ENCODE results near the gene RASSF4.

Gene RASSF4

DNA sequence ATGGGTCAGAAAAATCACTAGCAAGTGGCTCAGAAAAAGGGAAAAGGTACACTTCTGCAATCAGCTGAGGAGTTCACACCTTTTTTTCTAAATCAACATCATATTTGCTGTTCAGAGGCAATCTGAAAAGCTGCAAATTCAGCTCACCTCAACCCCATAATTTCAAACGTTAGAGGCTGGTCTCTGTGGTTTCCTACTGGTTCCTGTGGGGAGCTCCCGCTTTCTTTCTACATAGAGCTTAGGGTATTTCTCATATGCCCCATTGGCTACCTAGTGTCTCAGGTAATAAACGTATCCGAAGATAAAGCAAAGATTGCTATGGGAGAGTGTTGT, 35.9 kb downstream of the RASSF4 start:
- no peak for DNase-seq (ENCODE audit: low read depth)
- H3K4me3 ChIP-seq (ENCODE audit: low read length), result no peak overlapping the region
- TF ChIP-seq, protein P1, sequence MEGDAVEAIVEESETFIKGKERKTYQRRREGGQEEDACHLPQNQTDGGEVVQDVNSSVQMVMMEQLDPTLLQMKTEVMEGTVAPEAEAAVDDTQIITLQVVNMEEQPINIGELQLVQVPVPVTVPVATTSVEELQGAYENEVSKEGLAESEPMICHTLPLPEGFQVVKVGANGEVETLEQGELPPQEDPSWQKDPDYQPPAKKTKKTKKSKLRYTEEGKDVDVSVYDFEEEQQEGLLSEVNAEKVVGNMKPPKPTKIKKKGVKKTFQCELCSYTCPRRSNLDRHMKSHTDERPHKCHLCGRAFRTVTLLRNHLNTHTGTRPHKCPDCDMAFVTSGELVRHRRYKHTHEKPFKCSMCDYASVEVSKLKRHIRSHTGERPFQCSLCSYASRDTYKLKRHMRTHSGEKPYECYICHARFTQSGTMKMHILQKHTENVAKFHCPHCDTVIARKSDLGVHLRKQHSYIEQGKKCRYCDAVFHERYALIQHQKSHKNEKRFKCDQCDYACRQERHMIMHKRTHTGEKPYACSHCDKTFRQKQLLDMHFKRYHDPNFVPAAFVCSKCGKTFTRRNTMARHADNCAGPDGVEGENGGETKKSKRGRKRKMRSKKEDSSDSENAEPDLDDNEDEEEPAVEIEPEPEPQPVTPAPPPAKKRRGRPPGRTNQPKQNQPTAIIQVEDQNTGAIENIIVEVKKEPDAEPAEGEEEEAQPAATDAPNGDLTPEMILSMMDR (conservative IDR thresholded peaks at IDR 0.05; ENCODE audit: low read depth, low read length), result no peak

DNA sequence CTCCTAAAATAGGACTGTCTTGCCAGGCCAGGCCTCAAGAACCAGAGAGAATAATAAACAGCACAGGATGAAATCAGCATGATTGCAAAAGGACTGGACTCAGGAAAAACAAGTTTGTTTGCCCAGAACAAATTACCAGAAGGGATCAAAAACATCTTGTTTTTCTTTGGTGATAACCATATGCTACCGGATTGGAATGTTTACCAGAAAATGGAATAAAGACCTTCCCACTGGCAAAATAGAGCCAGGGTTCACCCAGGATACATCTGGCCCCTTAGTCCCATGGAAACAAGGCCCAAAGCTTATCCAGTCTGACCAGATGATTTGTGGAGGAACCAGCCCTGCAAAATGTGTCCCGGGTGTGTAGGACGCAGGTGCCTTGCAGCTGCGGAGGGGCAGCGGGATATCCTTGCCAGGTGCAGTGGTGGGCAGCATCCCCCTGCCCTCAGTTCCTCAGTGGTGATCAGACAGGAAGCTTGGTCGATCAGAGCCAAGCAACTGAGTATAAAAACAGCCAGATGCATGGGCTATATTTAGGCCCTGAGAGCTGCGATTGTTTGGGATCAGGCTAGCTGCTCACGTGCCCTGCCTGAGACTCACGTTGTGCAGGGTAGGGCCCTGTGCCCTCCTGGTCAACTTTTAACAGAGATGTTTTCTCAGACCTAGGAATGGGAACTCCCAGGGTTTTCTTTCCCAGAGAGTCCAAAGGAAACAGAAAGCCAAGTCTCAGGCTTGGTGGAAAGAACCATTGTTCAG, 36.5 kb downstream of the RASSF4 start:
- no peak overlapping the region for H3K4me3 ChIP-seq (ENCODE audit: low read length)
- DNase-seq (ENCODE audit: low read depth), result no peak
- TF ChIP-seq, protein P1 (conservative IDR thresholded peaks at IDR 0.05; ENCODE audit: low read depth, low read length), result no peak

DNA sequence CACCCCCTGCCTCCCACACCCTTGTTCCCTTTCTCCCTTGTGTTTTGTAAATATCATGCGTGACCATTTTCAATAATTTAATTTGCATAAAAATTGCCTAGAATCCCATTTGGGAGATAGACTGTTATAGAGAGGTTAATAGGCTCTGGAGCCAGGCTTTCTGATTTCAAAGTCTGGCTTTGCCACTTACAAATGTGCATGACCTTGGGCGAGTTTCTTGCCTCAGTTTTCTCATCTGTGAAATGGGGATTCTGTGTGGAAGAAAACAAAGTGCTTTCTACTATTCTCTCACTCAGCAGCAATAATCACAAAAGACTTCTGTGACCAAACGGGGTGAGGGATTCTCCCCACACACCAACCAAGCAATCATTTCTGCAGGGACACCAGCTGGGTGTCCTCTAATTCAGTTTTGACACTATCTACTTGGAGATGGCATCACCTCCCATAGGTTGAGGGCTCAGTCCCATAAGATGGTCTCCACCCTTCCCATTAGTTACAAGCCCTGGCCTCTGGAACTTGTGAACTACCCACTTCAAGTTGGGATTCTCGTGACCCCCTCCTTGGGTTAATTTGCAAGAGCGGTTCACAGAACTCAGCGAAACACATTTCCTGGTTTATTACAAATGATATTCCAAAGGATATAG, 37.6 kb downstream of the RASSF4 start:
- no peak for DNase-seq (ENCODE audit: low read depth)

DNA sequence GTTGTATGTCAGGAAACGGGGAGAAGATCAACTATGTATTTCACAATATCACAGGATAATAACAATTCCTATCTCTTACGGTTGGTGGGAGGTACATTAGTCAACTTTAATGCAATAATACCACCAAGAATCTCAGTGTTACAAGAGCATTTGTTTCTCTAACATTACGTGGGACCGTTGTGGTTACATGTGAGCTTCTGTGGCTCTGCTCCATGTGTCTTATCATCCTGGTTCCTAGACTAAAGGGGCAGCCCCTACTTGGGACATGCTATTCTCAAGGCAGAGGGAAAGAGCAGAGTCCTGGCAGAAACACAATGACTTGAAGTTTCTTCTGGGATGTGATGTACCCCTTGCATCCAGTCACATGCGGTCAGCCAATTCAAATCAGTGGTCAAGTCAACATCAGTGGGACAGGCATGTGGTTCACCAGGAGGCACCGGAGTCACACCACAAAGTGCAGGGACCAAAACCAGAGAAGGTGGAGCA, 38.6 kb downstream of the RASSF4 start:
- TF ChIP-seq, protein P1 (conservative IDR thresholded peaks at IDR 0.05; ENCODE audit: low read depth, low read length), result no peak
- DNase-seq (ENCODE audit: low read depth), result no peak

More for the DNA sequence above, 37.6 kb downstream of the RASSF4 start:
- no peak overlapping the region for H3K4me3 ChIP-seq (ENCODE audit: low read length)
- TF ChIP-seq, protein P1 (conservative IDR thresholded peaks at IDR 0.05; ENCODE audit: low read depth, low read length), result no peak

DNA sequence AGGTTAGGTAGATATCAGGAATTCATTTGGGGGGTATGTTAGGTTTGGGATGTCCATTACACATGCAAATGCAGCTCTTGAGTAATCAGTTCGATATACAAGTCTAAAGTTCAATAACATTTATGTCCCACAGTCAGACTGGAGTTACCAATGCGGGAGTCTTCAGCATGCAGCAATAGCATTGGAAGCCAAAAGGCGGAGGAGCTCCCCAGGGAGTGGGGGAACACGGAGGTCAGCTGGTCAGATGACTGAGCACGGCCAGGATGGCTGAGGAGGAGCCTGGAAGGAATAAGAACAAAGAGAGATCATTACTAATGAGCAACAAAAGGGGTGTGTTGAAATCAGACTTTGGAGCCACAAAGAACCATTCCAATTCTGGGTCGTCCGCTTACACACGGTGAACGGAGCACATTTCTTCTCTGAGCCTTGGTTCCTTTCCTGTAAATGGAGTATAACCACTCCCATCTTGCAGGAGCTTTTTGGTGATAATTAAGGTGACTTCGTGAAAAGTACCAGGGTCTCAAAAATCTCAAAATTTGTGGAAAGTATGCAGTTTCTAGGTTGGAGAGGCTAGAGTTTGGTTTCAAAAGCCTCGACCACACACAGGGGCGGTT, 40.6 kb downstream of the RASSF4 start:
- no peak for DNase-seq (ENCODE audit: low read depth)
- TF ChIP-seq, protein P1 (conservative IDR thresholded peaks at IDR 0.05; ENCODE audit: low read depth, low read length), result no peak

More for the DNA sequence above, 38.6 kb downstream of the RASSF4 start:
- H3K4me3 ChIP-seq (ENCODE audit: low read length), result no peak overlapping the region

DNA sequence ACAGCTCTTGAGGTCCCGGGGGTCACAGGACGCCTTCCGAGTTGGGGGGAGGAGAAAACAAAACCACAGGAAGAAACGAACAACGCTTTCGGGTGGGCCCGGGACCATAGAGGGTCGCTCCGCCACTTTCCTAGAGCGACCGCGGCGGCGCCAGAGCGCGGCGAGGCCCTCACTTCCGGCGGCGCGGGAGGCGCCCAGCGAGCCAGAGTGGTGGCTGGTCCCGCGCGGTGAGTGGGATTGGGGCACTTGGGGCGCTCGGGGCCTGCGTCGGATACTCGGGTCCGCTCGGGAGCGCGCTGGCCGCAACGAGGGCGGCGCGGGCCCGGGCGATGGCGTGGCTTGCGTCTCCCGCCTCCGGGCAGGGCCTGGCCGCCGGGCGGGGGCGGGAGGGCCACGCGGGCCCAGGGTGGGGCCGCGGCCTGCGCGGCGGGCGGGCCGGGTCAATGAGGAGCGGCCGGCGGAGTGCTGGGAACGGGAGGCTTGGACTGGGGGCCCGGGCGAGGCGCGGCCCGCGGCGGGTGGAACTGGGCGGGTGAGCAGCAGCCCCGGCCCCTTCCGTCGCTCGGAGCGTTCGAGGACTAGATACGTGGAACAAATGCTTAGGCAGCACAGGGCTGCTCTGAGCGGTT, 41.3 kb downstream of the RASSF4 start, which contains the start of gene ZNF22:
Gene ZNF22 (plus strand): TSS at position 172 of the 629 bp plus-strand sequence. CDS start 2,446 bp downstream, outside the sequence.
- H3K4me3 ChIP-seq (ENCODE audit: low read length), result peak within 1 kb of the TSS; percentile 53
- no peak for DNase-seq (ENCODE audit: low read depth)
- TF ChIP-seq, protein P1 (conservative IDR thresholded peaks at IDR 0.05; ENCODE audit: low read depth, low read length), result peak; percentile 2

More for the DNA sequence above, 40.6 kb downstream of the RASSF4 start:
- H3K4me3 ChIP-seq (ENCODE audit: low read length), result peak overlapping the region; percentile 19
